ENCODE results near the gene HS3ST1.

HS3ST1 gene

DNA sequence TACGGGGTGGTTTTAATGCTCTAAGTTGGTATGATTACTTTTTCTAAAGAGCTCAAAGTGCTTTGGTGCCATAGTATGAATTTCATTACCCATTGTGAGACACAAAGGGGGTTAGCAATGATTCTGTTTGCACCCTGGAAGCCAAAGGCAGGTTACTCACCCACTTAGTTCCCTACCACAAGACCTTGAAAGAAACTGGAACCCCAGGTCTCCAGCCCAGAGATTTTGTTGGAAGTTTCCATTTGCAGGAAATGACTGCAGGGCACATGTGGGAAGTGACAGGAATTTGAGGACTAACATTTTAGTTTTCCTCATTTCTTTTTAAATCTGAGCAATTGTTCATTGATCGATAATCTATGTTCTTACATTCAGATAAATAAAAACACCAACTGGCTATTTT lies 1.8 kb upstream of the HS3ST1 start:
- DNase-seq = no peak

DNA sequence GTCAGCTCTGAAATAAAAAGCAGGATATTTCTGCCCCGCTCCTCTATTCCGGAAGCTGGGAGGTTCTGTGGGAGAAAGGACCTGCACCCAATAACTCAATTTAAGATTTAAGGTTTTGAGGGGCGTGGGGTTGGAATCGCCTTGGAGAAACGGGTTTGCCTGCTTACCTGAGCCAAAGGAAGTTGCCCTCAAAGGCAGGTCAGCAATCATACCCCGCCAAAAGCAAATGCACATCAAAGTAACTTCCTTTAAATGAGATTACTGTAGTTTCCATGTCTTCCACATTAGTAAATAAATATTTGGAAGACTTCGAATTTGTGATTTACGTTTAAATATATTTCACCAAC lies 978 bp upstream of the HS3ST1 start:
- DNase-seq = no peak

DNA sequence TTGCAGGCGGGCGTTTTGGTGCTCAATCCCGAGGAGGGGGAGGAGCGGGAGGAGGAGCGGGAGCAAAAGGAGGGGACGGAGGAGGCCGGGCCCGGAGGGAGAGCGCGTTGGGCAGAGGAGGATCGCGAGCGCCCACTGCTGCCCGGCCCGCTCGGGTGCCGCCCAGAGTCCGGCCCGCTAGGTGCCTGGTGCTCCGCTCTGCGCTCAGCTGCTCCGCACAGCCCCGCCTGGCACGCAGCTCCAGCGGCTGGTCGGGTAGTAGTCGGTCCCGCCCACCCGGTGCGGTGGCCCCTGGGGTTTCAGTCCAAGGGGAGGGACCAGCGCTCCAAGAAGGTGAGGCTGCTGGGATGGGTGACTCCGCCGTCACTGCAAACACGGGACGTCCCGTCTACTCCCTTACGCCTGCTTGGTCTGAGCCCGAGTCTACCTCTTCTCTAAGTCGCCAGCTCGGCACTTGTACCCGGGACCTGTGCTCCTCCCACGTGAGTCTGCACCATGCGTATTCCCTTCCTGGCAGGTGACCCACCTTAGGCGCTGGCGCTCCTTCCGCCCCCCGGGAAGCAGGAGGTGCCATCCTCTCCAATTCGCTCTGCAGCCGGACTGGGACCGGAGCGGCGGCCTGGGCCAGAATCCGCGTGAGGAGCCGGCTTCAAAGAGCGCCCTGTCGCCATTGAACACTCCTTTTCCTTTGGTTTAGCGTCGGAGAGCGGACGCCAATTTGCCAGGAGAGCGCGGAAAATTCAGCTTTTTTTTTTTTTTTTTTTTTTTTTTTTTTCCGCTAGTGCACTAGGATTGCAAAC lies 405 bp upstream of the HS3ST1 start:
- peak; percentile 10 to 63 for DNase-seq

DNA sequence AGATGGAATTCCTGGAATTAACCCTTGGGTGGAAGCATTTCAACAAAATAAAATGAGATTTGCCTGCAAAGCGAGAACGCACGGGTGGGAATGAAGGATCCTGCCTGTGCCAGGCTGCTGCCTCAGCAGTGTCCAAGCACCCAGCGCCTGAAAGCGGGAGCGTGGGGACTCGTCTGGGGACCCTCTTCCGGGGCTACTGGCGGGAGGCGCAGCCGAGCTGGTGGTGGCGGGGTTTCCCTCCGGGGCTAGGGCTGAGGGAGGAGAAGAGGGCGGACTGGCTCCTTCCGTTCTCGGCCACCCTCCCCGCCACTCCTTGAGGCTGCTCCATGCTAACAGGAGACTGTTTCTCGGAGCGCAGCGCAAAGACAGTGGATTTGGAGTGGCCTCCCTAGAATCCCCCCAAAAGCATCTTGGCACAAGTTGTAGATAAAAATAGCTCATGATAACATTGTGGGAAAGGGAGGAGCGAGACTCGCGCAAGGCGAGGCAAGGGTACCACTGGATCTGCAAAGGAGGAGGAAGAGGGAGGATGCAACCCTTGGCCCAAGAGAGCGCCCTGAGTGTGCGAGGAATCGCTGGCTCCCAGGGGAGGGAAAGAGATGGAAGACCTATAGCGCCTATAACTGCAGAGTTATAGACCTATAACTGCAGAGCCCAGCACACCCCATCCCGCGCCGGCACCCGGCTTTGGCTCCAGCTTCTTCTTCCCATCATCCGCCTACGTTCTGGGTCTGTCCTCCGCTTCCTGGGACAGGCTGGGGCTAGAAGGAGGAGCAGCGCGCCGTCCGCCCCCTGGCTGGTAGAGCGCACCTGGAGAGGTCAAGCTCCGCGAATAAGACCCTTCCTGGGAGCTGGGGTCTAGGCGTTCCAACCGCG lies 1.3 kb downstream of the HS3ST1 start:
- no peak for DNase-seq

DNA sequence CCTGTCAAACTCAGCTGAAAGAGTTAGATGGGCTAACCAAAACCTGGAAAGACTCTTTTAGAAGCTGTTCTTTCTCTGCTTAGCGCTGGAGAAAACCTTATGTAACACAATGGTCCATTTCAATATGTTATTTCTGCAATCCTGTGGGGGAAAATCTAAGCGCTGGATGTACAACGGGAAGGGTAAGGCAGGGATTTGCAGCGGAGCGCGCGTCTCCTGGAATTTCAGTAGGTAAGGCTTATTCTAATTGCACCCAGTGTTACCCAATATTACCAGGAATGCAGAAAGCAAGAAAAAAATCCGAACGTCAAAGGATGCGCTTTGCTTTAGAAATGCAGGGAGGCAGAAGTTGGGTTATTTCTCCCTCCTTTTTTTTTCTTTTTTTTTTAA lies 2.0 kb downstream of the HS3ST1 start:
- no peak for DNase-seq

DNA sequence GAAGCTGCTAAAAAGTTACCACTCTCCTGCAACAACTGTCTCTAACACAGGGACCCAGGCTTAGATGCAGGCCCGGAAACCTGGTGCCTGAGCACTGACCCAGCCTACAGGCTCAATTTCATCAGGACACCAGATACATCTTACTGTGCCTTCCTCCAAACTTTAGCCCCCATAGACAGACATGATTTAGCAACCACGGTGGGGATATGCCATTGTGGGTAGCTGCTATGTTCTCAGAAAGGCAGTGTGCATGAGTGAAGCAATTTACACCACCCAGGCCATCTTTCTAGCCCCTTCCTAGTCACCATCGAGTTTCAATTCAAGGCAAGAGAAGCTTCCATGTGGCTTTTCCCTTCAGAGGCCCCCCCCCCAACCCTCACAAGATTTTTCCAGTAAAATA lies 2.7 kb downstream of the HS3ST1 start:
- no peak for DNase-seq

DNA sequence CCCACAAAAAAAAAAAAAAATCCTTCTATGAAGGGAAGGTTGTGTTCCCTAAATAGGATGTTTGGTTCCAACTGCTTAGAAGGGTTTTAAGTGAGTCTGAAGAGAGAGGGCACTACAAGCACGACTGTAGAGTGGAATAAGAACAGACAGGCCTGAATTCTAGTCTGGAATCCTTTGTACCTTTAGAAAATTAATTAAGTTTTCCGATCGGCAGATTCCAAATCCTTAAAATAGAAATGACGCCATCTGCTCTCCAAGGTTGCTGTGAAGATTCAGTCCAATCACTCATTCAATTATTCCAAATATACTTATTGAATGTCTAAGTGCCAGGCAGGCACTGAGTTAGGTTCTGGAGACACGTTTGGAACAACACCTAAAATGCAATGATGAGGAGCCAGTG lies 3.8 kb downstream of the HS3ST1 start:
- peak in 1 of 2 experiments; percentile 0 for DNase-seq

DNA sequence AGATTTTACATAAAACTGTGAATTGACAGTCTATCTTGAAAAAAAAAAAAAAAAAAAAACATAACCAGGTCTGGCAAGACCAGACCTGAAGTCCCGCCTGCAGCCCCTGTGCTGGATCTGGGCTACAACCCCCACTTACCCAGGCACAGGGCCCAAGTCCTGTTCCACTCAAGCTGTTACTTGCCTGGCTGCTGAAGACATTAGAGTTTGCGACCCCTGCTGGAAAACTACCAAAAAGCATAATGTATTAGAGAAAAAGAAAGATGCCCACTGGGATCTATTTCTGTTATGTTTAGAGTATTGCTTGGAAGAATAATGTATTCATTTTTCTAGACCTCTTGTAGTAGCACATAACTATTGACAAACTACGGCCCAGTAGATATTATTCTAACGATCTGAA lies 4.7 kb downstream of the HS3ST1 start:
- peak; percentile 28 to 79 for DNase-seq

DNA sequence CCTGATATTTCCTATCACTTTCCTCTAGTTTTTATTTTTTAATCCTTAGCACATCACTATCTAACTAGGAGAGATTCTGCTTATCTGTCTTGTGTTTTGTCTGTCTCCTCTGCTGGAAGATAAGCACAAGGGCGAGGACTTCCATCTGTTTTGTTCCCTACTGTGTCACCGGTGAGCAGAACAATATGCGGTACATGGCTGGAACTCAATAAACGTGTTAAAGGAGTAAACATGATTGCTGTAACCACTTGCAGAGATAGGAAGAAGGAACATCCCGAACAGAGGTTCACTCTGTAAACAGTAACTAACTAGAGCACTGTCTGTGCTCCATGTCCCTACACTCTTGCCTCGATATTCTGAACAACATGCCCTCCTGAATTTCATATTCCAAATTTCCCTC lies 5.2 kb downstream of the HS3ST1 start:
- no peak for DNase-seq

DNA sequence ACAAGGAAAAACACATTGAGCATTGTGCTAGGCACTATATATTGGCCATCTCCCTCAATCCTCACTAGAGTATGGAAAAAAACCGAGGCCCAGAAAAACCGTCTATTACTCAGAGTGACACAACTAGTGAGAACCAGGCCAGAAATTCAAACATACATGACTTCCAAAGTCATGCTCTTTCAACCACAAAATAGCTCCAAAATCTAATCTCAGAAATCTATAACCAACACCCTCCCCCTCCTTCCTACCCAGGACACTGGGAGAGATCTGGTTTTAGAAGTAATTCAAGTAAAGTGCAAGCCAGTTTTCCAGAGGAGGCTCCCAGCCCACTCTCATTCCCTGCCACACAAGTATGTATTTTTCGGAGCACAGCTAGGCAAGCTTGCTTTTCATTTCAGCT lies 7.6 kb downstream of the HS3ST1 start:
- no peak for DNase-seq

DNA sequence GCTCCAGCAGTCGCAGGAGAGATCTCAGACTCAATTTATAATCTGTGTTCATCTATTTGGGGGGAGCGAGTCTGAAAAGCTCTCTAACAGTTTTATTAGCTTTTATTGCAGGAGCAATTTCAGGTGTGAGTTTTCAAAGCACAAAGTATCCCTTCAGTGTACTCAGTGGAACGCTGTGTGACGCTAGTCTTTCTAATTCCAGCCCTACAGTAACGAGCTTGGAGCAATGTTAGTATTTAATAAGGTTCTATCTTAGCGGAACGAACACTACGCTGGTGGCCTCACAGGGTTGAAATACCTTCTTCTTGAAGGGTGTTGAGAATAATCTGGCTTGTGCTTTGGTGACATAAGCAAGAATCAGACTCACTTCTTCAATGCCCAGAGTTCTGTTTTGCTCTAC lies 8.4 kb downstream of the HS3ST1 start:
- DNase-seq = no peak

DNA sequence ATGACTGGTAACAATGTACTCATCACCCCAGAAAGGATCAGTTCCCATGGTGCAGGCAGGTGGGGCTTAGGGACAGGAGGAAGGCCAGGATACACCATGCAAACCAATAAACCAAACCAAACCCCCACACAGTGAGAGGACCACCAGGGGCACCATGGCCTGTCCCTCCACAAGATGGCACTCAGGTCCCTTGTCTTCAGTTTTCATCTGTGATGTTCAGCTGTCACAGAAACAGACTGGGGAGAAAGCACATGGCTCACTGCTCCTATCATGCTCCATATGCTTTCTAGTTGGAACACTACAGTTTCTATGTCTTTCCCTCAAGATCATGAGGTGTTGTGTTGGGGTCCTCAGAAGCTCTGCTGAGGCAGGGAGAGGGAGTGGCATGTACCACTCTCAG lies 10.1 kb downstream of the HS3ST1 start:
- DNase-seq = peak in 1 of 2 experiments; percentile 14

DNA sequence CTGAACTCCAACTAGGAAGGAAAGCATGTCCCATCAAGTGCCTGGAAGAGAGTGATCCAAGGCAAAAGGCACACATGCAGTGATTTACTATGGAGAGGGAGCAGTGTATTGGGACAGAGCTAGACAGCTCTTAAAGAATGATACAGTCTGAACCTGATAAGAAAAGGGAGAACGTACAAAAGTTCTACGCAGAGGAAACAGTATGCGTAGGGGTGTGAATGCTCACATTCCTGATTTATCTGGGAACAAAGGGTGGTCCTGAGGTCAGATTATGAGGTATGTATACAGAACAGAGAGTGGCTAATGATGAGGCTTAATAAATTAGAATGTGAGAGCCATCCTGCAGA lies 12.0 kb downstream of the HS3ST1 start:
- DNase-seq = no peak

DNA sequence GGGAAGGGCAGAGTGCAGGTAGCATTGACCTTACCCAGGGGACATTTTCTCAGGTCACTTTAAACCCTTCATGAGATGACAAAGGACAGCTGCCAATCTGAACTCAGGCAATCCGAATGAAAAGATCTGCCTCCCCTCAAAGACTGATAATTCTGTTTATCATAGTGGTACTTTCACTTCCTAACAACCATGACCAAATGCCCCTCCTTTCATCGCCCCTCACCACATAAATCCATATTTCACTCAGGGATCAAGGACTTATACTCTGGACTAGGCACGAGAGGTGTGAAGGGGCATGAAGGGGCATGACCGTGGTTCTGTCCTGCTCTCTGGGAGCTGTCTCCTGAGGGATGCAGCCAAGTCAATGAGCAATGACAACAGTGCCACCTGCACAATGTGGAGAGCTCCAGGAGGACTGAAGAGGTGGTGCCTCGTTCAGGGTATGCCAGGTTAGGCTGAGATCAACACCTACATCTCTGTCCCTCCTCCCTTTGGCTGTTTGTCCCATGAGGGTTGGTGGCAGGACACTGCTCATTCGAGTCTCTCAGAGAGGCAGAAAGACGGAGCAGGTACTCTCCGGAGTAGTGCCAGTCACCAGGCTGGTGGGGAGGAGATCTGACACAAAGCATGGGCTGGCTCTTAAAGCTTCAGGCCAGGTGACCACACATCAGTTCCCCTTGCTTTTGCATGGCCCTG lies 12.5 kb downstream of the HS3ST1 start:
- no peak for DNase-seq

DNA sequence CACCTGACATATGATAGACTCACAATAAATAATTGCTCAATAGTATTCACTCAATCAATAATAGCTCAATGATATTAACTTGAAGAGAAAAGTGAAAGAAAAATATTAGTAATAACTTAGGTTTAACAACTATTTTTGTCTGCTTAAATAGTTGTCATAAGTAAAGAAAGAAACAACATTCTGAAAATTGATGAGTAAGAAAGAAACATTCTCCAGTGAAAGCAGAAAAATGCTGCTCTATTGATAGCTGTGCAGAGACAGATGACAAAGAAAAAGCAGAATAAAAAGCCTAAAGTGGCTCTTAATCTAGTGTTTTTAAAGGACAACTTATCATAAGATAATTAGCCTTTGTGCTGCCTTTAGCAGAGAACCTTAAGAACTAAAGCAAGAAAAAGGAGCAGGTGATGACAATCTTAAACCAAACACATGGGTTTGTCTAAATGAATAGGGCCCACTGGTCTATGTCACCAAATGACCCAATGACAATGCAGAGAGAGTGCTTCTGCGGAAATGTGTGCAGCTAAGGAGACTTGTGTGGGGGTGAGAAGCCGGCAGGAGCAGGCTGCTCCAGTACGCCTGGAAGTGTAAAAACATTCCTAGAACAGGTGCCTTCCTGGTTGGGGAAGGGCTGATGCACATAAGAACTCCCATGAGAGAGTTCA lies 13.2 kb downstream of the HS3ST1 start:
- no peak for DNase-seq

DNA sequence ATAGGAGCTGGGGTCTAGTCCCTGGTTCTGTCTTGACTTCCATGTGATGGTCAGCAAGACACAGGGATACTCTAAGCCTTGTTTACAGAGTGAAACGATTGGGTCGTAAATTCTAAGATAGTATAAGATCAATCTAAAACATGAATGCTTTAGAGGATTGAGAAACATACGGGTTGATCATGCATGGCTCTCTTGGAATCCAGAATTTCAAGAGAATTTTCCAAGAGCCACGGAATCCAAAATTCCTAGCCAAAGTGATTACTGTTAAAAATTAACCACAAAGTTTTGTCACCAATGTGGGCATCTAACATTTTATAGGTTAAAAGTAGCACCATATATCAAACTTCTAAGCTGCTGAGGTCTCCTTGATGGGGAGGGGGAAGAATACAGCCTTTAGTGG lies 16.5 kb downstream of the HS3ST1 start:
- DNase-seq = no peak

DNA sequence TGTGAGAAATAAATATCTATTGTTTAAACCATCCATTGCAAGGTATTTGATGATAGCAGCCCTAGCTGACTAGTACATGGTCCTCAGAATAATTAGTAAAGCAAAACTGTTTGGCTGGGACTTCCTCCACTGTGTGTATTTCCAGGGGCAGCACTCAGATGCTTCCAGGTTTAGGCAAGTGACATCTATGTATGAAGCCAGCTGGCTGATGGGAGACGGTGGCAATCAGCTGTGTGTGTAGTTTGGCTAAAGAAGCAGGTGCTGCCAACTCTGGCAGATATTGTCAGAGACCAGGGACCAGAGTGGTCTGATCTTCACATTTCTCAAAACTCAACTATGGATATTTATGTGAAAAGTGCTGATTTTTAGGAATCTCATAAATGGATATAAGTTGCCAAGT lies 19.1 kb downstream of the HS3ST1 start:
- no peak for DNase-seq

DNA sequence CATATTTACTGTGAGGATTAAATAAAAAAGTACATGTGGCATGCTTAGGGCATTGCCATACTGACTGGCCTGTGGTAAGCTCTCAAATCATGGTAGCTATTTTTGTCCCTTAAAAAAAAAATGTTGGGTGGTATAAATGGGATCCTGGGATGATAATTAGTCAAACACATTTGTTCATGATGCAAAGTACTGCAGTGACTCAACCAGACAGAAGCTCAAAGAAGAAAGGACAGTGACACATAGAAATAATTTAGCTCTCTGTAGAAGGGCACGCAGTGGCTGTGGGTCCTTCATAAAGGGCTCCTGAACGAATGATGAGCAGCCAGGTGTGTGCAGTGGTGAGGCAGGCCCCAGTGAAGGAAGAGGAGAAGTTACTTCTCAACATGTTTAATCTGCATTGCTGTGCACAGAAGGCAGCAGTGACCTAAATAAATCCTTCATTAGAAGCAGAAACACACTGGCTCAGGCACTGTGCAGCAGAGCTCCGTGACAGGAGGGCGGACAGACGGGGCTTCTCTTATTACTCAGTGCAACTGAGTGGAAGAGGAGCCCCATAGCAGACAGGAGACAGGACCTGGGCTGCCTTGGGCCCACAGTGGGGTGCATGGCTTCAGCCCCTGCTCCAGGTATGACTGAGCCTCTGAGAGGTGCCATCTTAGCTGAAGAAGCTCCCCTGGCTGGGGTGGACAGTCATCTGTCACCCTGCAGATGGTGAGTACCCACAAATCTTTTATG lies 20.3 kb downstream of the HS3ST1 start:
- no peak for DNase-seq

DNA sequence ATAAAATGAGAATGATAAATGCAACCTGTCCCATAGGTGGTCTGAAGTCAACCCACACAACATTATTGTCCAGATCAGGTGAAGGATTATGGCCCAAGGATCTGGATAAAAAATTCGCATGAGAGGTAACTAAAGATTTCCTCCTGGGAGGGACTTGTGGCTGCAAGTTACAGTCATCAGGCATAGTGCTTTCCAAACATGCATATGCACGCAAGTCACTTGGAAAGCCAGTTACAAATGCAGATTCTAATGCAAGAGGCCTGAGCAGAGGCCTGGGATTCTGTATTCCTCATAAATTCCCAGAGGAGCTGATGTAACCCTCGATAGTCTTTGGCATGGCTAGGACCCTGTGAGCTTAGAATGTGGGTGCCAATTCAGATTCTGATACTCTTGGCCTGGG lies 21.1 kb downstream of the HS3ST1 start:
- no peak for DNase-seq

DNA sequence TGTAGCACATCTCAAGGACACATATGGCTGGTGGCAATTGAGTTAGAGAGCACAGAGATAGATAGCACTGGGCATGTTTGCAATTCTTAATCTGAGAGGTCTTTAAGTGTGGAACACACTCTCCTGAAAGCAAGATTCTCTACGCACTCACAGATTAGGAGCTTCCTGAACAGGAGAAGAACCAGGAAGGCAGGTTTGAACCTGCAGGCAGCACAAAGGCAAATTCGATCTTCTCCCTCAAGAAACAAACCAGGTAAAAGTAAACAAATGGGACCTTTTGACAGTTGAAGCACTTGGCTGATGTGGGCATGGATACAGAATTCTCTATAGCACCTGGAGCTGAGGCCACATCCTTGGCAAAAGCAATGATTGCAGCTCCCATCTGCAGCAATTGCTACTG lies 24.3 kb downstream of the HS3ST1 start:
- DNase-seq = no peak

DNA sequence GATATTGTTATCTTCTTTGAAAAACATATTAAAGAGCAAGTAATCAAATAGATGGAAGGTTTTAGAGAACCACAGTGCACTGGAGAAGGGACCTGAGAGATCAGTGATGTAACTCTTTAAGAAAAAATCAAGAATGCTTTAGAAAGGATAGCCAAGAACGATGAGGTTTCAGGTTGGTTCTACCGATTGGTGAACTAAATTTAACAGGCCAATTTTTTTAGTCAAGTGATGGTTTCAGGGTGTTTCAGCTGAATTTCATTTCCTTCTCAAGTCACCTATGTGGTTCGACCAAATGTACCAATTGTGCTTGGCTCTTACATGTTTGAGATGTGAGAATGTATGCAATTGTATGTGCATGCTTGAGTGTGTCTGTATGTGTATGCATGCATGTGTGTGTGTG lies 26.5 kb downstream of the HS3ST1 start:
- DNase-seq = no peak

DNA sequence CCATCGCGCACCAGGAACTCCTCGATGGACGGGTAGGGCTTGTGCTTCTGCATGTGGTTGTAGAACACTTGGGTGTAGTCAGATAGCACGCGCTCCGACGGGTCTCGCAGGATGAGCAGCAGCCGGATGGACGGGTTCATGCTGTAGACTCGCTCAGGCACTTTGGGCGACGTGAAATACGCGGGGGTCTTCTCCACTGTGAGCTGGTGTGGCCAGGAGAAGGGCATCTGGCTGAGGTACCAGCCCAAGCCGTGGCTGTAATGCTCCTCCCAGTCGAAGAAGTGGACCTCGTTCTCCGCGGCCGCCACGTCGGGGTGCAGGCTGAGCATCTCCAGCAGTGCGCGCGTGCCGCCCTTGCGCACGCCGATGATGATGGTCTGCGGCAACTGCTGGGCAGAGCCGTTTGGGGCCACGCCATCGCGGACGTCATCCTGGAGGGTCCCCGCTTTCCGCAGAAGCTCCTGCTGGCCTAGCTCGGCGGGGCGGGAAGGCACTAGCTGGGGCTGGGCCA lies 29.2 kb downstream of the HS3ST1 start:
- no peak for DNase-seq
